ENCODE results near the gene PFAS.

GRCh38 chr17:8220783-8221662 lies 28.1 kb upstream of the PFAS start:
- TF ChIP-seq, protein P1, sequence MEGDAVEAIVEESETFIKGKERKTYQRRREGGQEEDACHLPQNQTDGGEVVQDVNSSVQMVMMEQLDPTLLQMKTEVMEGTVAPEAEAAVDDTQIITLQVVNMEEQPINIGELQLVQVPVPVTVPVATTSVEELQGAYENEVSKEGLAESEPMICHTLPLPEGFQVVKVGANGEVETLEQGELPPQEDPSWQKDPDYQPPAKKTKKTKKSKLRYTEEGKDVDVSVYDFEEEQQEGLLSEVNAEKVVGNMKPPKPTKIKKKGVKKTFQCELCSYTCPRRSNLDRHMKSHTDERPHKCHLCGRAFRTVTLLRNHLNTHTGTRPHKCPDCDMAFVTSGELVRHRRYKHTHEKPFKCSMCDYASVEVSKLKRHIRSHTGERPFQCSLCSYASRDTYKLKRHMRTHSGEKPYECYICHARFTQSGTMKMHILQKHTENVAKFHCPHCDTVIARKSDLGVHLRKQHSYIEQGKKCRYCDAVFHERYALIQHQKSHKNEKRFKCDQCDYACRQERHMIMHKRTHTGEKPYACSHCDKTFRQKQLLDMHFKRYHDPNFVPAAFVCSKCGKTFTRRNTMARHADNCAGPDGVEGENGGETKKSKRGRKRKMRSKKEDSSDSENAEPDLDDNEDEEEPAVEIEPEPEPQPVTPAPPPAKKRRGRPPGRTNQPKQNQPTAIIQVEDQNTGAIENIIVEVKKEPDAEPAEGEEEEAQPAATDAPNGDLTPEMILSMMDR (IDR thresholded peaks at IDR 0.05) = peak; percentile 17; the same call in 1 of the 2 replicates
- TF ChIP-seq ZFX (IDR thresholded peaks at IDR 0.05; ENCODE audit: borderline replicate concordance) = no peak

All from 22Rv1 (cell line).